Measurements from ENCODE around the gene RANBP9. TPM values are rescaled to one million over a fixed set of nuclear protein-coding genes. Genes with fewer than 3 reads are reported as not detected.

RANBP9 gene
- total and polyA plus RNA-seq, 9 of the 15 experiments (the other 6 are each of a cell fraction or from before 2014, with no cell fraction given), result 27.5 to 130 (median 61.5) TPM

- TF ChIP-seq, protein P1, sequence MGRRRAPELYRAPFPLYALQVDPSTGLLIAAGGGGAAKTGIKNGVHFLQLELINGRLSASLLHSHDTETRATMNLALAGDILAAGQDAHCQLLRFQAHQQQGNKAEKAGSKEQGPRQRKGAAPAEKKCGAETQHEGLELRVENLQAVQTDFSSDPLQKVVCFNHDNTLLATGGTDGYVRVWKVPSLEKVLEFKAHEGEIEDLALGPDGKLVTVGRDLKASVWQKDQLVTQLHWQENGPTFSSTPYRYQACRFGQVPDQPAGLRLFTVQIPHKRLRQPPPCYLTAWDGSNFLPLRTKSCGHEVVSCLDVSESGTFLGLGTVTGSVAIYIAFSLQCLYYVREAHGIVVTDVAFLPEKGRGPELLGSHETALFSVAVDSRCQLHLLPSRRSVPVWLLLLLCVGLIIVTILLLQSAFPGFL (CRISPR knock-in tag; IDR thresholded peaks at IDR 0.05), result peak; percentile 67; the same call in 1 of the 2 replicates
- no peak for TF ChIP-seq RBM22 (IDR thresholded peaks at IDR 0.05; ENCODE audit: low read depth, low read length, poor library complexity, severe bottlenecking)
- TF ChIP-seq, protein P2, sequence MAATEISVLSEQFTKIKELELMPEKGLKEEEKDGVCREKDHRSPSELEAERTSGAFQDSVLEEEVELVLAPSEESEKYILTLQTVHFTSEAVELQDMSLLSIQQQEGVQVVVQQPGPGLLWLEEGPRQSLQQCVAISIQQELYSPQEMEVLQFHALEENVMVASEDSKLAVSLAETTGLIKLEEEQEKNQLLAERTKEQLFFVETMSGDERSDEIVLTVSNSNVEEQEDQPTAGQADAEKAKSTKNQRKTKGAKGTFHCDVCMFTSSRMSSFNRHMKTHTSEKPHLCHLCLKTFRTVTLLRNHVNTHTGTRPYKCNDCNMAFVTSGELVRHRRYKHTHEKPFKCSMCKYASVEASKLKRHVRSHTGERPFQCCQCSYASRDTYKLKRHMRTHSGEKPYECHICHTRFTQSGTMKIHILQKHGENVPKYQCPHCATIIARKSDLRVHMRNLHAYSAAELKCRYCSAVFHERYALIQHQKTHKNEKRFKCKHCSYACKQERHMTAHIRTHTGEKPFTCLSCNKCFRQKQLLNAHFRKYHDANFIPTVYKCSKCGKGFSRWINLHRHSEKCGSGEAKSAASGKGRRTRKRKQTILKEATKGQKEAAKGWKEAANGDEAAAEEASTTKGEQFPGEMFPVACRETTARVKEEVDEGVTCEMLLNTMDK (IDR thresholded peaks at IDR 0.05; ENCODE audit: borderline replicate concordance, insufficient read depth, low read depth, low read length, poor library complexity, severe bottlenecking), result peak; percentile 90
These were observed 307 bp downstream of the RANBP9 start (continued) for GRCh38 chr6:13711324-13711732.

GRCh38 chr6:13710552-13711323, 897 bp downstream of the RANBP9 start:
- Histone ChIP-seq H3K36me3 (ENCODE audit: control insufficient read depth, insufficient read depth, low read length) (peaks cover 20% of the 10 kb centered on the region; the same call in 2 of the 3 replicates), H3K4me3 (peak overlapping the region; percentile 84), H4K20me1 (replicated peaks; ENCODE audit: control insufficient read depth, insufficient read depth, low read length) (peaks cover 23% of the 10 kb centered on the region; the same call in 1 of the 2 replicates), H3K27me3 (ENCODE audit: control insufficient read depth in 2 of 2, insufficient read depth in 2 of 2, low read length in 2 of 2) (no peaks in the 10 kb centered on the region), H3K4me2 (ENCODE audit: insufficient read depth, low read length) (peak overlapping the region; percentile 80), H3K79me2 (ENCODE audit: control insufficient read depth, insufficient read depth, low read length) (peaks cover 67% of the 10 kb centered on the region), H2AFZ (ENCODE audit: low read depth, low read length) (peak overlapping the region; percentile 11; the same call in 1 of the 2 replicates), H3K9me1 (ENCODE audit: control insufficient read depth, insufficient read depth, low read length) (no peaks in the 10 kb centered on the region), H3K9ac (ENCODE audit: insufficient read depth in 1 of 2, low read depth in 2 of 2, low read length in 2 of 2) (peak overlapping the region; percentile 77 to 97), H3K9me3 (replicated peaks; ENCODE audit: control insufficient read depth, insufficient read depth, low read depth, low read length) (peaks cover under 1% of the 10 kb centered on the region; the same call in 1 of the 2 replicates), H3K27ac (ENCODE audit: extremely low read depth, low read depth, low read length) (peak overlapping the region; percentile 85), H3K4me1 (replicated peaks in 1 of 2; ENCODE audit: control insufficient read depth in 2 of 2, insufficient read depth in 2 of 2, low read length in 2 of 2) (peaks cover 14 to 20% of the 10 kb centered on the region in 2 experiments; a peak in 4 of 5 replicates)
- intact Hi-C loops (cut with micrococcal nuclease), result loop anchor here (2.0 kb wide), 2 partner anchors 32 to 96 kb away; partner anchors contain the start of gene NOL7
- FAIRE-seq, result peak; percentile 11
- BruUV-seq (replicated peaks), result no TSS peak
- ATAC-seq, result peak; percentile 57
- in situ Hi-C loops (cut with MboI), result no loop called here
- ChIA-PET POLR2A (interaction anchor here (0.8 to 4.1 kb wide), 11 partner anchors 10 to 155 kb away, joined by 3 to 31 read pairs (median 3); partner anchors contain the start of gene NOL7), CTCF (ENCODE audit: low intra/inter-chr PET ratio) (no interaction called here)
- under 1% methylated on average over 54 of the region's 73 CpGs for WGBS (ENCODE audit: insufficient coverage, low coverage, missing lambda C conversion rate)
- peak; percentile 68 to 74 (median 72) for DNase-seq (ENCODE audit: extremely low read depth in 1 of 4, low spot score in 3 of 4)
- TF ChIP-seq NRF1 (conservative IDR thresholded peaks at IDR 0.05 in 1 of 2, IDR thresholded peaks at IDR 0.05 in 1 of 2) (peak; percentile 51 to 63), TBL1XR1 (IDR thresholded peaks at IDR 0.05; ENCODE audit: low read length in 2 of 2) (0 out of 4 replicates have a peak, but pooled peaks of 1 of the 2 experiments have one; percentile 27), PHF8 (IDR thresholded peaks at IDR 0.05; ENCODE audit: borderline replicate concordance, low read length) (no peak; the same call in 1 of the 2 replicates), SAP30 (IDR thresholded peaks at IDR 0.05; ENCODE audit: borderline replicate concordance, insufficient read depth, low read depth, low read length, poor library complexity, severe bottlenecking) (peak; percentile 31)

Data from K562 (cell line).